Neural cell (in vitro differentiated cells): Measurements from ENCODE around the gene RPRD1B. TPM values are rescaled to one million over a fixed set of nuclear protein-coding genes. Genes with fewer than 3 reads are reported as not detected.

Experiments used
- H2AFZ ChIP-seq: fragments of 200-600, 300-800 bp; sonication (generic), shearing (Covaris generic); 2 replicates; pipeline ENCODE4 v1.6.0; 2014; ENCODE audit warnings: low read depth, mild to moderate bottlenecking, antibody characterized with exemption, low read length, moderate library complexity
- H3F3A ChIP-seq: fragments of 200-600 bp; shearing (Covaris generic); 2 replicates; pipeline ENCODE4 v1.6.1; 2016; ENCODE audit warnings: mild to moderate bottlenecking, moderate library complexity, mixed read lengths, antibody characterized with exemption, low read length; ENCODE audit not compliant: insufficient read depth, poor library complexity, severe bottlenecking
- H3K27ac ChIP-seq: fragments of 200-600, 300-800 bp; sonication (generic), shearing (Covaris generic); 2 replicates; pipeline ENCODE4 v1.5.1; 2014; ENCODE audit warnings: mild to moderate bottlenecking, low read length, moderate library complexity
- H3K27me3 ChIP-seq: fragments of 300-800, 200-600 bp; sonication (generic), shearing (Covaris generic); 2 replicates; pipeline ENCODE4 v1.6.0; 2014; ENCODE audit warnings: mild to moderate bottlenecking, low read depth, low read length, moderate library complexity; ENCODE audit not compliant: insufficient read depth
- H3K36me3 ChIP-seq: fragments of 300-800, 200-600 bp; sonication (generic), shearing (Covaris generic); 2 replicates; pipeline ENCODE4 v1.5.1; 2014; ENCODE audit warnings: mild to moderate bottlenecking, antibody characterized with exemption, low read length, moderate library complexity; ENCODE audit not compliant: insufficient read depth
- H3K4me2 ChIP-seq: fragments of 300-800, 200-600 bp; sonication (generic), shearing (Covaris generic); 2 replicates; pipeline ENCODE4 v1.6.0; 2014; ENCODE audit warnings: mild to moderate bottlenecking, low read length
- H3K4me3 ChIP-seq: fragments of 300-800, 200-600 bp; sonication (generic), shearing (Covaris generic); 2 replicates; pipeline ENCODE4 v1.5.1; 2014; ENCODE audit warnings: mild to moderate bottlenecking, low read length, moderate library complexity
- H3K79me2 ChIP-seq: fragments of 200-600 bp; shearing (Covaris generic); replicated peaks from 2 replicates; pipeline ENCODE4 v1.6.0; 2014; ENCODE audit warnings: mild to moderate bottlenecking, low read length, moderate library complexity; ENCODE audit not compliant: insufficient read depth
- H3K9ac ChIP-seq: fragments of 300-800, 200-600 bp; sonication (generic), shearing (Covaris generic); 2 replicates; pipeline ENCODE4 v1.6.1; 2016; ENCODE audit warnings: mild to moderate bottlenecking, low read length, mixed read lengths
- H3K9me2 ChIP-seq: fragments of 200-600 bp; shearing (Covaris generic); 2 replicates; pipeline ENCODE4 v1.6.1; 2016; ENCODE audit warnings: mild to moderate bottlenecking, low read length, mixed read lengths; ENCODE audit not compliant: insufficient read depth
- H3K9me3 ChIP-seq: fragments of 200-600, 300-800 bp; sonication (generic), shearing (Covaris generic); 2 replicates; pipeline ENCODE4 v1.6.1; 2016; ENCODE audit warnings: mild to moderate bottlenecking, mixed run types, low read length, moderate library complexity, mixed read lengths
- H4K20me1 ChIP-seq: fragments of 200-600 bp; shearing (Covaris generic); 2 replicates; pipeline ENCODE4 v1.6.1; 2016; ENCODE audit warnings: mild to moderate bottlenecking, mixed run types; ENCODE audit not compliant: insufficient read depth
- EP300 ChIP-seq: fragments of 450-650 bp; conservative IDR thresholded peaks from 2 replicates; pipeline ENCODE4 v1.6.1; 2014; ENCODE audit warnings: antibody characterized with exemption, mild to moderate bottlenecking, moderate library complexity; ENCODE audit not compliant: poor library complexity, severe bottlenecking
- EZH2 ChIP-seq: fragments of 200-600, 300-800 bp; shearing (Covaris generic), sonication (generic); IDR thresholded peaks from 2 replicates; pipeline ENCODE4 v1.6.1; 2014; ENCODE audit warnings: antibody characterized with exemption, low read length, borderline replicate concordance, mild to moderate bottlenecking; ENCODE audit not compliant: insufficient read depth, poor library complexity, severe bottlenecking
- MXI1 ChIP-seq: fragments of 450-650 bp; conservative IDR thresholded peaks from 2 replicates; pipeline ENCODE4 v1.6.1; 2014; ENCODE audit warnings: antibody characterized with exemption, mild to moderate bottlenecking; ENCODE audit not compliant: poor library complexity, severe bottlenecking
- POLR2AphosphoS5 ChIP-seq: IDR thresholded peaks from 2 replicates; pipeline ENCODE4 v1.6.1; 2012
- RAD21 ChIP-seq: fragments of 450-650 bp; conservative IDR thresholded peaks from 2 replicates; pipeline ENCODE4 v1.6.1; 2014; ENCODE audit warnings: antibody characterized with exemption, mild to moderate bottlenecking, moderate library complexity
- REST ChIP-seq: IDR thresholded peaks from 2 replicates; pipeline ENCODE4 v1.6.1; 2012; ENCODE audit warnings: borderline replicate concordance
- SMC3 ChIP-seq: fragments of 450-650 bp; conservative IDR thresholded peaks from 2 replicates; pipeline ENCODE4 v1.6.1; 2014; ENCODE audit warnings: antibody characterized with exemption, mild to moderate bottlenecking, moderate library complexity; ENCODE audit not compliant: poor library complexity
- TAF1 ChIP-seq: IDR thresholded peaks from 2 replicates; pipeline ENCODE4 v1.6.1; 2012; ENCODE audit warnings: low read depth
- polyA plus RNA-seq: library from polyadenylated mRNA; depleted of rRNA; stranded (reverse); fragments of >200 nt; gene quantifications from 2 replicates; pipeline ENCODE4 v1.2.3, GENCODE V29; 2014
- TF ChIP-seq, protein P1 (sequence below): fragments of 450-650 bp; IDR thresholded peaks from 2 replicates; pipeline ENCODE4 v1.5.1; 2014; ENCODE audit warnings: antibody characterized with exemption, mild to moderate bottlenecking, moderate library complexity; ENCODE audit not compliant: poor library complexity, severe bottlenecking

RPRD1B gene
- polyA plus RNA-seq, 1 donor from 2014 or later, result 23.4 TPM

- H3K9me3 ChIP-seq, result no peaks in the 10 kb centered on the region
- no peak overlapping the region for H2AFZ ChIP-seq
- no peaks in the 10 kb centered on the region for H4K20me1 ChIP-seq
- H3K27me3 ChIP-seq, result no peaks in the 10 kb centered on the region
- H3K4me3 ChIP-seq, result no peak overlapping the region
- H3K4me2 ChIP-seq, result no peak overlapping the region
- H3F3A ChIP-seq, result no peaks in the 10 kb centered on the region
- no peaks in the 10 kb centered on the region for H3K79me2 ChIP-seq
- no peak overlapping the region for H3K9ac ChIP-seq
- TF ChIP-seq EP300 (no peak), TAF1 (no peak), SMC3 (no peak), REST (no peak), POLR2AphosphoS5 (no peak), MXI1 (no peak), EZH2 (no peak), RAD21 (no peak)
- TF ChIP-seq, protein P1, sequence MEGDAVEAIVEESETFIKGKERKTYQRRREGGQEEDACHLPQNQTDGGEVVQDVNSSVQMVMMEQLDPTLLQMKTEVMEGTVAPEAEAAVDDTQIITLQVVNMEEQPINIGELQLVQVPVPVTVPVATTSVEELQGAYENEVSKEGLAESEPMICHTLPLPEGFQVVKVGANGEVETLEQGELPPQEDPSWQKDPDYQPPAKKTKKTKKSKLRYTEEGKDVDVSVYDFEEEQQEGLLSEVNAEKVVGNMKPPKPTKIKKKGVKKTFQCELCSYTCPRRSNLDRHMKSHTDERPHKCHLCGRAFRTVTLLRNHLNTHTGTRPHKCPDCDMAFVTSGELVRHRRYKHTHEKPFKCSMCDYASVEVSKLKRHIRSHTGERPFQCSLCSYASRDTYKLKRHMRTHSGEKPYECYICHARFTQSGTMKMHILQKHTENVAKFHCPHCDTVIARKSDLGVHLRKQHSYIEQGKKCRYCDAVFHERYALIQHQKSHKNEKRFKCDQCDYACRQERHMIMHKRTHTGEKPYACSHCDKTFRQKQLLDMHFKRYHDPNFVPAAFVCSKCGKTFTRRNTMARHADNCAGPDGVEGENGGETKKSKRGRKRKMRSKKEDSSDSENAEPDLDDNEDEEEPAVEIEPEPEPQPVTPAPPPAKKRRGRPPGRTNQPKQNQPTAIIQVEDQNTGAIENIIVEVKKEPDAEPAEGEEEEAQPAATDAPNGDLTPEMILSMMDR, result no peak
- H3K27ac ChIP-seq, result no peak overlapping the region
- H3K9me2 ChIP-seq, result no peaks in the 10 kb centered on the region
- peaks cover 1% of the 10 kb centered on the region for H3K36me3 ChIP-seq
Measured at GRCh38 chr20:38082894-38083293, 49.3 kb downstream of the RPRD1B start.

GRCh38 chr20:38083338-38084048, 49.9 kb downstream of the RPRD1B start:
- no peaks in the 10 kb centered on the region for H3K9me2 ChIP-seq
- no peaks in the 10 kb centered on the region for H4K20me1 ChIP-seq
- no peak overlapping the region for H3K27ac ChIP-seq
- no peaks in the 10 kb centered on the region for H3K9me3 ChIP-seq
- H2AFZ ChIP-seq, result no peak overlapping the region
- no peaks in the 10 kb centered on the region for H3F3A ChIP-seq
- H3K9ac ChIP-seq, result no peak overlapping the region
- H3K27me3 ChIP-seq, result no peaks in the 10 kb centered on the region
- no peaks in the 10 kb centered on the region for H3K79me2 ChIP-seq
- no peak overlapping the region for H3K4me2 ChIP-seq
- peaks cover 7% of the 10 kb centered on the region for H3K36me3 ChIP-seq
- no peak overlapping the region for H3K4me3 ChIP-seq
- no peak for TF ChIP-seq RAD21
- no peak for TF ChIP-seq EZH2
- no peak for TF ChIP-seq EP300
- TF ChIP-seq MXI1, result no peak
- TF ChIP-seq POLR2AphosphoS5, result no peak
- TF ChIP-seq TAF1, result no peak
- no peak for TF ChIP-seq REST
- no peak for TF ChIP-seq SMC3
- TF ChIP-seq, protein P1, result no peak
